ENCODE results near the gene MACROH2A2.
A peak's percentile ranks its signal among the peaks of the same experiment; 100 is the strongest.

MACROH2A2 gene

DNA sequence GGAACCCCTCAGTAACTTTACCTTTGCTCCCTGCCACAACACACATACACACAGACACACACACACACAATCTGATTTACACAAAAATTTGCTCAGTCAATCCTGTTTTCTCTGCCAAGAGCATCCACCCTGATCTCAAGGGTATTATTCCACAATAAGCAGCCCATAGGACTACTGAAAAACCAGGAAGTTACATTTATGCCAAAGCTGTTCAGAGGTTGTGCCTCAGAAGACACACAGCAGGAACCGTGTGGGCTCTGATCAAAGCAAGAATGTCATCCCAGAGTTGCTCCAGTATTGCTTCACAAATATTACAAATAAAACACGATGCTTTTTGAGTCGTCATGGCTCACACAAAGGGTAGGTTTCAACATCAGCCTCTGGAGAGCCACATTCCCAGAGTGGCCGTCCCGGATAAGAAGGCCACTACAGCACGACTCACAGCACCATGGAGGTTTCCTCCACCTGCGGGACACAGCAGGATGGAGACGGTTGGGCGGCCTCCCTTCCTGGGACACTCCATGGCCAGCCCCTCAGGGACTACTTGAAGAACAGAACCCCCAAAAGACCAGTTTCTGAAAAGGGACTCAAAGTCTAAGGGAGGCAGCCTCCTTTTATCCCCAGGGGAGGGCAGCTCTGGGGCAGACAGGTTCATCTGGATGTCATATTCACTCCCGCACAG is 78.4 kb downstream of the MACROH2A2 start:
- peak; percentile 58 for DNase-seq (ENCODE audit: low spot score)

GRCh38 chr10:70131560-70131937 is 78.9 kb downstream of the MACROH2A2 start:
- DNase-seq (ENCODE audit: low spot score): no peak

- DNase-seq (ENCODE audit: low spot score): peak; percentile 91
Observed at GRCh38 chr10:70132098-70133029, 79.7 kb downstream of the MACROH2A2 start, which contains the start of gene AIFM2. Gene AIFM2 (minus strand): TSS chr10:70132825. CDS start chr10:70124084, 8,741 bp downstream.

DNA sequence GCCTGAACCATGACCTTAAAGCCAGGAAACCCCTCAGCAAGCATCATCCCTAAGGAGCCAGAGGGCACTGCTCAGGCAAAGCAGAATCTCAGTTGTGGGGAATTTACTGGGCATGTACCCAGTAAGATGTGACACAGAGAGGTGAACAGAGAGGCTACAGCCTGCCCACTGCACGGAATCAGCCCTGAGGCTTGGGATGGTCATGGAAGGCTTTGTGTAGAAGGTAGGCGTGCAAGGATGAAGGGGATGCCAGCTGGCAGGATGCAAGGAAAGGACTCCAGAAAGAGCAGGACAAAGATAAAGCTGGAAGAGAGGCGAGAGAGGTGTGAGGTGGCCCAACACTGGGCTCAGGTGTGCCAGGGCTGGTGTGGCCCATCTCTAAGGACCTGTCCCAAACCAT is 82.4 kb downstream of the MACROH2A2 start:
- no peak for DNase-seq (ENCODE audit: low spot score)

DNA sequence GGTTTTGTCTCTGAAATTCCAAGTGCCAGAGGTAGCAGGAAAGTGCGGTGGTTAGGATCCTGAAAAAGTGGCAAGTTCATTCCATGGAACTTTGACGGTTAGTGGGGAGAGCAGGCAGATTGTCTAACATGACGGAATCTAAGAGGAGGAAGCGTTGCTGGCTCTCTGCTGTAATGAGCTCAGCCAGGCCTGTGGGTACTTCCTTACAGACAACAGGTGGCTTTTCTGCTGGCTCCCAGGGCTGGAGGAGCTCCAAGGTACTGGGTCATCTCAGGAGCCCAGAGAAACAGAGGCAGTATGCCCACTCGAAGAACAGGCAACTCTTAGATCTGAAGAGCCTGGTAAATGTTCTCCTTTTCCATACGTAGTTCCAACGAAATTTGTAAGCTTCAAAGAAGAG is 83.0 kb downstream of the MACROH2A2 start:
- no peak for DNase-seq (ENCODE audit: low spot score)

- DNase-seq (ENCODE audit: low spot score): no peak
Observed at GRCh38 chr10:70137135-70137534, 84.5 kb downstream of the MACROH2A2 start.

- DNase-seq (ENCODE audit: low spot score): no peak
Observed at GRCh38 chr10:70137927-70138883, 85.6 kb downstream of the MACROH2A2 start.

- DNase-seq (ENCODE audit: low spot score): no peak
Observed at GRCh38 chr10:70139151-70139996, 86.7 kb downstream of the MACROH2A2 start.

GRCh38 chr10:70139997-70140250 is 87.3 kb downstream of the MACROH2A2 start:
- DNase-seq (ENCODE audit: low spot score): no peak

- DNase-seq (ENCODE audit: low spot score): no peak
Observed at GRCh38 chr10:70140297-70140696, 87.7 kb downstream of the MACROH2A2 start.

- DNase-seq (ENCODE audit: low spot score): no peak
Observed at GRCh38 chr10:70142555-70142954, 89.9 kb downstream of the MACROH2A2 start.

GRCh38 chr10:70144372-70145110 is 91.9 kb downstream of the MACROH2A2 start:
- DNase-seq (ENCODE audit: low spot score): no peak

- DNase-seq (ENCODE audit: low spot score): no peak
Observed at GRCh38 chr10:70145166-70145665, 92.6 kb downstream of the MACROH2A2 start.

DNA sequence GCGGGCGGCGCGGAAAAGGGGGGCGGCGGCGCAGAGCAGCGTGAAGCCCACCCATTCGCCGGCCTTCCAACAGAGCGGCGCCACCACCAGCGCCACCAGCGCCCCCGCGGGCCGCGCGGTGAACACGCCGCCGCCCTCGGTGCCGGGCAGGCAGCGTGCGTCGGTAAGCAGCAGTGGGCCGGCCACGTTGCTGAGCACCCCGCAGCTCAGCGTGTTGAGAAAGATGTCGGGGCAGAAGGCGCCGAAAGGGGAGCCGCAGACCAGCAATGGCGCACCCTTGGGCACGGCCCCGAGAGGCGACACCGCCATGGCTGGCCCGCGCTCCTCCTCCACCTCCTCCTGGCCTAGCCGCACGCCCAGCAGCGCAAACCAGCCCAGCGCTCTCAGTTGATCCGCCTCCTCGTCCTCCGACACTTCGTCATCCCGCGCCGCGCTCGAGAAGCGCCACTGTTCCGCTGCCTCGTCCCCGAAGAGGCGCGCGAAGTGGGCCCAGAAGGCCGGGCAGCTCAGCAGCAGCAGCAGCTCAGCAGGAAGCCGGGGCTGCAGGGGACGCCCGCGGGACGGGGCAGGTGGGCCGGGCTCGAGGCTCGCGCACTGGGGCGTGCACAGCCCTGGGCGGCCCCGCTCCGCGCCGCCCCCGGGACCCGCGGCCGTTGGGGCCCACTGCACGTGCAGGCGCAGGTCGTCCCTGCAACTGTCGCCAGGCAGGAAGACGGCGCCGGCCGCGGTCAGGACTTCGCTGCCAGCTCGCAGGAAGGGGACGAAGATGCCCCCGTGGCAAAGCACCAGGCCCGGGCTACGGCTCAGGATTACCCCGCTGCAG is 93.2 kb downstream of the MACROH2A2 start:
- DNase-seq (ENCODE audit: low spot score): peak; percentile 62

GRCh38 chr10:70146489-70147258 is 94.0 kb downstream of the MACROH2A2 start, which contains the start of gene TYSND1:
Gene TYSND1 (minus strand): TSS chr10:70146700. CDS start chr10:70146586, 114 bp downstream.
- peak; percentile 99 for DNase-seq (ENCODE audit: low spot score)

DNA sequence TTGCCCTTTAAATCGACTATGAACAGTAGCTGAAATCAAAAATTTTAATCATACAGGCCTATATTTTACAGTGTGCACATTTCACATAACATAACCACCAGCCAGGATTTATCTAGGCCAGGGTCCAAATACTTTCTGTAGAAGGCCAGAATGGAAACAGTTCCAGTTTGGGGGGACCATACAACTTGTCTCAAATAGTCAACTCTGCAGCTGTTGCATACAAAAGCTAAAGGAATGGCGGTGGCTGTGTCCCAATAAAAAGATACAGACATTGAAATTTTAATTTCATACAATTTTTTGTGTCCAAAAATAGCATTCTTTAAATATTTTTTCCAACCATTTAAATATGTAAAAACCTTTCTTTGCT is 94.6 kb downstream of the MACROH2A2 start:
- no peak for DNase-seq (ENCODE audit: low spot score)

GRCh38 chr10:70148516-70148915 is 95.9 kb downstream of the MACROH2A2 start:
- no peak for DNase-seq (ENCODE audit: low spot score)

GRCh38 chr10:70155255-70155838 is 102.7 kb downstream of the MACROH2A2 start:
- DNase-seq (ENCODE audit: low spot score): no peak

Measured in AG08395 (cell line).